Neural cell (in vitro differentiated cells): ENCODE results near the gene DNAJC8. TPM values are rescaled to one million over a fixed set of nuclear protein-coding genes. Genes with fewer than 3 reads are reported as not detected.

ENCODE experiments used
- H2AFZ ChIP-seq: fragments of 200-600, 300-800 bp; sonication (generic), shearing (Covaris generic); 2 replicates; pipeline ENCODE4 v1.6.0; 2014; ENCODE audit warnings: low read depth, mild to moderate bottlenecking, antibody characterized with exemption, low read length, moderate library complexity
- H3F3A ChIP-seq: fragments of 200-600 bp; shearing (Covaris generic); 2 replicates; pipeline ENCODE4 v1.6.1; 2016; ENCODE audit warnings: mild to moderate bottlenecking, moderate library complexity, mixed read lengths, antibody characterized with exemption, low read length; ENCODE audit not compliant: insufficient read depth, poor library complexity, severe bottlenecking
- H3K27ac ChIP-seq: fragments of 200-600, 300-800 bp; sonication (generic), shearing (Covaris generic); 2 replicates; pipeline ENCODE4 v1.5.1; 2014; ENCODE audit warnings: mild to moderate bottlenecking, low read length, moderate library complexity
- H3K27me3 ChIP-seq: fragments of 300-800, 200-600 bp; sonication (generic), shearing (Covaris generic); 2 replicates; pipeline ENCODE4 v1.6.0; 2014; ENCODE audit warnings: mild to moderate bottlenecking, low read depth, low read length, moderate library complexity; ENCODE audit not compliant: insufficient read depth
- H3K36me3 ChIP-seq: fragments of 300-800, 200-600 bp; sonication (generic), shearing (Covaris generic); 2 replicates; pipeline ENCODE4 v1.5.1; 2014; ENCODE audit warnings: mild to moderate bottlenecking, antibody characterized with exemption, low read length, moderate library complexity; ENCODE audit not compliant: insufficient read depth
- H3K4me2 ChIP-seq: fragments of 300-800, 200-600 bp; sonication (generic), shearing (Covaris generic); 2 replicates; pipeline ENCODE4 v1.6.0; 2014; ENCODE audit warnings: mild to moderate bottlenecking, low read length
- H3K4me3 ChIP-seq: fragments of 300-800, 200-600 bp; sonication (generic), shearing (Covaris generic); 2 replicates; pipeline ENCODE4 v1.5.1; 2014; ENCODE audit warnings: mild to moderate bottlenecking, low read length, moderate library complexity
- H3K79me2 ChIP-seq: fragments of 200-600 bp; shearing (Covaris generic); replicated peaks from 2 replicates; pipeline ENCODE4 v1.6.0; 2014; ENCODE audit warnings: mild to moderate bottlenecking, low read length, moderate library complexity; ENCODE audit not compliant: insufficient read depth
- H3K9ac ChIP-seq: fragments of 300-800, 200-600 bp; sonication (generic), shearing (Covaris generic); 2 replicates; pipeline ENCODE4 v1.6.1; 2016; ENCODE audit warnings: mild to moderate bottlenecking, low read length, mixed read lengths
- H3K9me2 ChIP-seq: fragments of 200-600 bp; shearing (Covaris generic); 2 replicates; pipeline ENCODE4 v1.6.1; 2016; ENCODE audit warnings: mild to moderate bottlenecking, low read length, mixed read lengths; ENCODE audit not compliant: insufficient read depth
- H3K9me3 ChIP-seq: fragments of 200-600, 300-800 bp; sonication (generic), shearing (Covaris generic); 2 replicates; pipeline ENCODE4 v1.6.1; 2016; ENCODE audit warnings: mild to moderate bottlenecking, mixed run types, low read length, moderate library complexity, mixed read lengths
- H4K20me1 ChIP-seq: fragments of 200-600 bp; shearing (Covaris generic); 2 replicates; pipeline ENCODE4 v1.6.1; 2016; ENCODE audit warnings: mild to moderate bottlenecking, mixed run types; ENCODE audit not compliant: insufficient read depth
- EP300 ChIP-seq: fragments of 450-650 bp; conservative IDR thresholded peaks from 2 replicates; pipeline ENCODE4 v1.6.1; 2014; ENCODE audit warnings: antibody characterized with exemption, mild to moderate bottlenecking, moderate library complexity; ENCODE audit not compliant: poor library complexity, severe bottlenecking
- POLR2AphosphoS5 ChIP-seq: IDR thresholded peaks from 2 replicates; pipeline ENCODE4 v1.6.1; 2012
- REST ChIP-seq: IDR thresholded peaks from 2 replicates; pipeline ENCODE4 v1.6.1; 2012; ENCODE audit warnings: borderline replicate concordance
- TAF1 ChIP-seq: IDR thresholded peaks from 2 replicates; pipeline ENCODE4 v1.6.1; 2012; ENCODE audit warnings: low read depth
- polyA plus RNA-seq: library from polyadenylated mRNA; depleted of rRNA; stranded (reverse); fragments of >200 nt; gene quantifications from 2 replicates; pipeline ENCODE4 v1.2.3, GENCODE V29; 2014
- TF ChIP-seq, protein P1 (sequence below): fragments of 450-650 bp; IDR thresholded peaks from 2 replicates; pipeline ENCODE4 v1.5.1; 2014; ENCODE audit warnings: antibody characterized with exemption, mild to moderate bottlenecking, moderate library complexity; ENCODE audit not compliant: poor library complexity, severe bottlenecking

The DNAJC8 gene
- polyA plus RNA-seq, 1 donor from 2014 or later: 184 TPM

DNA sequence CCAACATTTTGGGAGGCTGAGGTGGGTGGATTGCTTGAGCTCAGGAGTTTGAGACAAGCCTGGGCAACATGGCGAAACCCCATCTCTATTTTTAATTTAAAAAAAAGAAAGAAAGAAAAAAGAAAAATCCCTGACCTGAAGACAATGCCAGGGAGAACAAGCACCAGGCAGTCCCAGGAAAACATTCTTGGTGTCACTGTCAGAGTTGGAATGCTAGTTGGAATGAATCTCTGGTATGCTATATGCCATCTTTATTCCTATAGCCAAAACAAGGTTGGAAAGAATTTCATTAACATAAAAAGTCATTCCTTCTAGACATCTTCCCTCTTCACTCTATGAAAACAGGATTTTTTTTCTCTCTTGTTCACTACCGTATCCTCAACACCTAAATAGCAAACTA is 2.8 kb downstream of the DNAJC8 start:
- Histone ChIP-seq H3K27me3 (no peaks in the 10 kb centered on the region), H3K9me3 (no peaks in the 10 kb centered on the region), H3K4me3 (no peak overlapping the region), H3K79me2 (peaks cover 18% of the 10 kb centered on the region), H3K27ac (no peak overlapping the region), H3K4me2 (no peak overlapping the region), H3K9ac (no peak overlapping the region), H4K20me1 (no peaks in the 10 kb centered on the region), H3K9me2 (no peaks in the 10 kb centered on the region), H2AFZ (no peak overlapping the region), H3F3A (no peaks in the 10 kb centered on the region), H3K36me3 (no peaks in the 10 kb centered on the region)
- TF ChIP-seq, protein P1, sequence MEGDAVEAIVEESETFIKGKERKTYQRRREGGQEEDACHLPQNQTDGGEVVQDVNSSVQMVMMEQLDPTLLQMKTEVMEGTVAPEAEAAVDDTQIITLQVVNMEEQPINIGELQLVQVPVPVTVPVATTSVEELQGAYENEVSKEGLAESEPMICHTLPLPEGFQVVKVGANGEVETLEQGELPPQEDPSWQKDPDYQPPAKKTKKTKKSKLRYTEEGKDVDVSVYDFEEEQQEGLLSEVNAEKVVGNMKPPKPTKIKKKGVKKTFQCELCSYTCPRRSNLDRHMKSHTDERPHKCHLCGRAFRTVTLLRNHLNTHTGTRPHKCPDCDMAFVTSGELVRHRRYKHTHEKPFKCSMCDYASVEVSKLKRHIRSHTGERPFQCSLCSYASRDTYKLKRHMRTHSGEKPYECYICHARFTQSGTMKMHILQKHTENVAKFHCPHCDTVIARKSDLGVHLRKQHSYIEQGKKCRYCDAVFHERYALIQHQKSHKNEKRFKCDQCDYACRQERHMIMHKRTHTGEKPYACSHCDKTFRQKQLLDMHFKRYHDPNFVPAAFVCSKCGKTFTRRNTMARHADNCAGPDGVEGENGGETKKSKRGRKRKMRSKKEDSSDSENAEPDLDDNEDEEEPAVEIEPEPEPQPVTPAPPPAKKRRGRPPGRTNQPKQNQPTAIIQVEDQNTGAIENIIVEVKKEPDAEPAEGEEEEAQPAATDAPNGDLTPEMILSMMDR: no peak
- TF ChIP-seq REST: no peak
- TF ChIP-seq EP300: no peak
- TF ChIP-seq TAF1: no peak
- TF ChIP-seq POLR2AphosphoS5: no peak

GRCh38 chr1:28229089-28229488 is 3.7 kb downstream of the DNAJC8 start:
- Histone ChIP-seq H3K9ac (no peak overlapping the region), H4K20me1 (no peaks in the 10 kb centered on the region), H3K36me3 (no peaks in the 10 kb centered on the region), H3F3A (no peaks in the 10 kb centered on the region), H3K9me3 (no peaks in the 10 kb centered on the region), H3K27ac (no peak overlapping the region), H3K27me3 (no peaks in the 10 kb centered on the region), H2AFZ (no peak overlapping the region), H3K79me2 (peaks cover 18% of the 10 kb centered on the region), H3K9me2 (no peaks in the 10 kb centered on the region), H3K4me3 (no peak overlapping the region), H3K4me2 (no peak overlapping the region)
- TF ChIP-seq REST: no peak
- TF ChIP-seq, protein P1: no peak
